Measurements from ENCODE around the gene NDUFB7. TPM values are rescaled to one million over a fixed set of nuclear protein-coding genes. Genes with fewer than 3 reads are reported as not detected.
"Not testable (repeated sequence)": the region's sequence is repeated elsewhere in the genome, so short reads cannot be mapped to it uniquely, and the experiment has no call there.

Gene NDUFB7
- polyA plus RNA-seq, 1 experiment = 97.3 TPM

DNA sequence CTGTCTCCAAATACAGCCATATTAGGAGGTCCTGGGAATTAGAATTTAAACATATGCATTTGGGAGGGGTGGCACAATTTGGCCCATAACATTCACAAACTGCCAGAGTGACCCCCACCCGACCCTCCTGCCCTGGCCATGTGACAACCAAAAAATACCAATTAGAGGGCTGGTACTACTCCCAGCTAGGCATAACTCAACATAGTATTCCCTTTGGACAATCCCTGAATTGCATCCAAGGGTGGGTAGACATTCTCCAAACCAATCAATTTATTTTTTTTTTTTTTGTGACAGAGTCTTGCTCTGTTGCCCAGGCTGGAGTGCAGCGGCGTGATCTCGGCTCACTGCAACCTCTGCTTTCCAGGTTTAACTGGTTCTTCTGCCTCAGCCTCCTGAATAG, 40.8 kb upstream of the NDUFB7 start:
- DNase-seq (ENCODE audit: low read depth, low spot score) = no peak
- Histone ChIP-seq H3K4me3 (ENCODE audit: low read depth, low read length) (no peak overlapping the region), H3K27me3 (ENCODE audit: control insufficient read depth, insufficient read depth, low read length) (no peaks in the 10 kb centered on the region), H3K9me3 (ENCODE audit: control insufficient read depth, insufficient read depth, low read length) (no peaks in the 10 kb centered on the region; the same call in 1 of the 2 replicates), H3K27ac (ENCODE audit: low read depth, low read length) (no peak overlapping the region)
- ChIA-PET CTCF (no interaction called here), POLR2A (no interaction called here)
- TF ChIP-seq, protein P1, sequence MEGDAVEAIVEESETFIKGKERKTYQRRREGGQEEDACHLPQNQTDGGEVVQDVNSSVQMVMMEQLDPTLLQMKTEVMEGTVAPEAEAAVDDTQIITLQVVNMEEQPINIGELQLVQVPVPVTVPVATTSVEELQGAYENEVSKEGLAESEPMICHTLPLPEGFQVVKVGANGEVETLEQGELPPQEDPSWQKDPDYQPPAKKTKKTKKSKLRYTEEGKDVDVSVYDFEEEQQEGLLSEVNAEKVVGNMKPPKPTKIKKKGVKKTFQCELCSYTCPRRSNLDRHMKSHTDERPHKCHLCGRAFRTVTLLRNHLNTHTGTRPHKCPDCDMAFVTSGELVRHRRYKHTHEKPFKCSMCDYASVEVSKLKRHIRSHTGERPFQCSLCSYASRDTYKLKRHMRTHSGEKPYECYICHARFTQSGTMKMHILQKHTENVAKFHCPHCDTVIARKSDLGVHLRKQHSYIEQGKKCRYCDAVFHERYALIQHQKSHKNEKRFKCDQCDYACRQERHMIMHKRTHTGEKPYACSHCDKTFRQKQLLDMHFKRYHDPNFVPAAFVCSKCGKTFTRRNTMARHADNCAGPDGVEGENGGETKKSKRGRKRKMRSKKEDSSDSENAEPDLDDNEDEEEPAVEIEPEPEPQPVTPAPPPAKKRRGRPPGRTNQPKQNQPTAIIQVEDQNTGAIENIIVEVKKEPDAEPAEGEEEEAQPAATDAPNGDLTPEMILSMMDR (IDR thresholded peaks at IDR 0.05; ENCODE audit: low read depth, low read length) = no peak

- CTCF ChIA-PET; H3K9me3 ChIP-seq (ENCODE audit: control insufficient read depth, insufficient read depth, low read length); H3K27ac ChIP-seq (ENCODE audit: low read depth, low read length); POLR2A ChIA-PET; H3K4me3 ChIP-seq (ENCODE audit: low read depth, low read length); DNase-seq (ENCODE audit: low read depth, low spot score); H3K27me3 ChIP-seq (ENCODE audit: control insufficient read depth, insufficient read depth, low read length): not testable (repeated sequence)
Measured at GRCh38 chr19:14612242-14612641, 40.4 kb upstream of the NDUFB7 start.

DNA sequence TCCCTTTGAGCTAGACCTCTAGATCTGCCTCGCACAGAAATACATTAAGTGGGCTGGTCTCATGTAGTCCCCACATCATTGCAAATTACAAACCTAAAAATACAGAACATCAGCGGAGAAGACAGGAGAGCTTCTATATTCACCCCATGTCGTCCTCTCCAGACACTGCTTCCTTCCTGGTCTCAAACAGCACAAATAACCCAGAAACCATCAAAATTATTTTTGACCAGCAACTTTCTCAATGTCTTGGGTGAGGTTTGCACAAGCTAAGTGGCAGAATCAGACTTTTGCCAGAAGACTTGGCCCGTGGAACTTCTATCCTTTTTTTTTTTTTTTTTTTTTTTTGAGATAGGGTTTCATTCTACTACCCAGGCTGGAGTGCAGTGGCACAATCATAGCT, 39.2 kb upstream of the NDUFB7 start:
- no peak for DNase-seq (ENCODE audit: low read depth, low spot score)
- POLR2A ChIA-PET = interaction anchor here (0.6 kb wide), 1 partner anchor 43 kb away, joined by 4 read pairs; no protein-coding TSS in a partner anchor
- Histone ChIP-seq H3K9me3 (ENCODE audit: control insufficient read depth, insufficient read depth, low read length) (no peaks in the 10 kb centered on the region), H3K4me3 (ENCODE audit: low read depth, low read length) (no peak overlapping the region), H3K27me3 (ENCODE audit: control insufficient read depth, insufficient read depth, low read length) (no peaks in the 10 kb centered on the region), H3K27ac (ENCODE audit: low read depth, low read length) (no peak overlapping the region)
- CTCF ChIA-PET = interaction anchor here (0.6 kb wide), 1 partner anchor 55 kb away, joined by 6 read pairs; no protein-coding TSS in a partner anchor
- TF ChIP-seq, protein P1 (IDR thresholded peaks at IDR 0.05; ENCODE audit: low read depth, low read length) = no peak

DNA sequence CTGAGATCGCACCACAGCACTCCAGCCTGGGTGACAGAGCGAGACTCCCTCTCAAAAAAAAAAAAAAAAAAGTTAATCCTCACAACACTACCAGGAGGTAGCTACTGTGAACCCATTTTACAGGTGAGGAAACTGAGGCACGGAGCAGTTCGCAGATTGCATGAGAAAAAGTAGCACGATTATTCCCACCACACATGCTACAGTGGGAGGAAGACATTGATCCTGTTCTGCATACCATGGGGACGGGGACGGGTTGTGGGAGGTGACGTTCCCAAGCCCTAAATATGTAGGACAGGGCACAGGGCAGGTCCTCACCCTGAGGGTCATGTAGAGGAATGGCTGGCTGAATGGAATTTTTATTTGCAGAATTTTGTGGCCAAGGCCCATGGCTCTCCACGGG, 34.8 kb upstream of the NDUFB7 start:
- Histone ChIP-seq H3K4me3 (ENCODE audit: low read depth, low read length) (no peak overlapping the region), H3K9me3 (ENCODE audit: control insufficient read depth, insufficient read depth, low read length) (no peaks in the 10 kb centered on the region), H3K27ac (ENCODE audit: low read depth, low read length) (no peak overlapping the region), H3K27me3 (ENCODE audit: control insufficient read depth, insufficient read depth, low read length) (no peaks in the 10 kb centered on the region)
- TF ChIP-seq, protein P1 (IDR thresholded peaks at IDR 0.05; ENCODE audit: low read depth, low read length) = no peak
- ChIA-PET CTCF (interaction anchor here (0.7 kb wide), 1 partner anchor 1435 kb away, joined by 3 read pairs; no protein-coding TSS in a partner anchor), POLR2A (no interaction called here)
- no peak for DNase-seq (ENCODE audit: low read depth, low spot score)

DNA sequence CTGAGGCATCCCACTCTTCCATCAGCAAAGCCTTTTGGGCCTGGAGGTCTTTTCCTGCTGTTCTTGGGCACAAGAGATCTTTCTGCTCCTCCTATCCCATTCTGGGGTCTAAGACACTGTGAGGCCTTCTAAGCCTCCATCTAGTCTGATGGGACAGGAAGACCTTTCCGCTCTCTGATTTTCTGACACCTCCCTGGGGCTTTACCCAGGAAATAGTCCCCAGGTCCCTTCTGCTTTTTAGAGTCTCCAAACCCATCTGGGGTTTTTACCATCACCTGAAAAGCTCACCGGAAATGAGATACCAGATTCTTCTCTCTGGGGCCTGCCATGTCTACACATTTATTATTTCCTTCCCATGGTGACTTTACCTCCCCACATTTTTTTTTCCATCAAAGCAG, 32.1 kb upstream of the NDUFB7 start:
- no peak overlapping the region for H3K4me3 ChIP-seq (ENCODE audit: low read depth, low read length)
- ChIA-PET POLR2A (no interaction called here), CTCF (no interaction called here)
- TF ChIP-seq, protein P1 (IDR thresholded peaks at IDR 0.05; ENCODE audit: low read depth, low read length) = no peak
- no peak overlapping the region for H3K27ac ChIP-seq (ENCODE audit: low read depth, low read length)
- H3K27me3 ChIP-seq (ENCODE audit: control insufficient read depth, insufficient read depth, low read length) = no peaks in the 10 kb centered on the region
- DNase-seq (ENCODE audit: low read depth, low spot score) = no peak
- H3K9me3 ChIP-seq (ENCODE audit: control insufficient read depth, insufficient read depth, low read length) = no peaks in the 10 kb centered on the region

Data from AG04450 (cell line).